HG02840 (cell line): Measurements from ENCODE around the gene COPB1.

Source experiments
- ATAC-seq: cut with Tn5 transposase; IDR thresholded peaks from one replicate; pipeline ENCODE4 v1.9.1; 2021; ENCODE audit warnings: mild to moderate bottlenecking, moderate library complexity, moderate number of reproducible peaks; ENCODE audit not compliant: unreplicated experiment, low FRiP score

Gene COPB1

DNA sequence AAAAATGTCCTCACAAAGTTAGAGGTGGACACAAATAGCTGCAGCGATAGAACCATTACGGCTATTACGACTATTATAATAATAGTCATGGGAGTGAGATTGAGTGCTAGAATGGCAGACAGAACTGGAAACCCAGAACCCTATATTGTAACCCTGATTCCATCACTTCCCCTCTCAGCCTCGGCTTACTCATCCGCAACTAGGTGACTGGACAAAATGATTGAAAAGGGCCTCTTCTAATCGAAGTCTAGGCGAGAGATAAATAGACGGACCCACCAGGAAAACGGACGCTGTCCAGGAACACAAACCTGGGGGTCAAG, 19.9 kb upstream of the COPB1 start:
- ATAC-seq = no peak

DNA sequence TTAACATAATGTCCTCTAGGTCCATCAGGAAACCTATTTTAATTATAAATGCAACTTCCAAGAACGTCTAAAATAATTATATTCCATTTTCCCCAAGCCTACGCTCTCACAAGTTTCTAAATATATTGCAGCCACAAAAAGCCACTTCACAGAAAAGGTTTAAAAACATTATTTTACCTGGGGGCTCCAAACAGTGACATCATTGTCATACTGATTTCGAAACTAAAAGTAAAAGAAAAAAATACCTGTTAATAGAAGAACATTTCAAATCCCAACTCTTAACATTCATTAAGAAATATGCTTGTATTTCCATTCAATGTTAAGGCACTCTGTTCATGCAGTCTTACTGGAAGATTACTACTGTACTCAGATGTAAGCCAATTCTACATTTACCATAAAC, 19.2 kb upstream of the COPB1 start:
- no peak for ATAC-seq

DNA sequence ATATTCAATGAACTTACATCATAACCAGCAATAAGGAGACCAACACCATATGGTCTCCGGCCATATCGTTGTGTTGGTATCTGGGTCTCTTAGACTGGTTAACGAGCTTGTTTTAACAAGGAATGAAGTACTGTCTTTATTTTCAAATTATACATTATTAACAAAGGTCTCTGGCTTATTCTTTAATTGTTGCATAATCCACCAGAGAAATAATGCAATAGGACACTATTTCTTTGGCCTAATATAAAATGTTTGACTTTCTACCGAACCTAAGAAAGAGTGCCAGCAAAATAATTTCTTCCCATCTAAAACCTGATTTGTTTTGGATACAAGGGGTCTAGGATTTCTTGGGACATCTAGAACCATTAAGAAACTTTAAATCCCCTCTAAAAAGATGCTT, 14.2 kb upstream of the COPB1 start:
- ATAC-seq = no peak

DNA sequence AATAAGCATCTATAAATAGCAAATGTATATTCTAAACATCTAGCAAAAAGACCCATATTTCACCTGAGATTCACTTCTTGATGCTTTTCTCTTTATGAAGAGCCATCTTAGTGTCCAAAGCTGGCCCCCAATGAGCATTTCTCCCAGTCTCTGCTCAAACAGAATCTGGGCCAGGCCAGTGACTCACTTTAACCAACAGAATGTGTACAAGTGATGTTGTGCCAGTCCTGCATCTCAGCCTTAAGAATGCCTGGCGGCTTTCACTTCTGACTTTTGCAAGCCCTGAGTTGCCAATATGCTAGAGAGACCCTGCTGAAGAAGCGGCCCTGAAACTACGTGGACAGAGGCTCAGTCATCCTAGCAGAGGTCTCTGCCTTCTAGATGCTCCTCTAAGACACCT, 6.9 kb upstream of the COPB1 start:
- ATAC-seq = no peak

DNA sequence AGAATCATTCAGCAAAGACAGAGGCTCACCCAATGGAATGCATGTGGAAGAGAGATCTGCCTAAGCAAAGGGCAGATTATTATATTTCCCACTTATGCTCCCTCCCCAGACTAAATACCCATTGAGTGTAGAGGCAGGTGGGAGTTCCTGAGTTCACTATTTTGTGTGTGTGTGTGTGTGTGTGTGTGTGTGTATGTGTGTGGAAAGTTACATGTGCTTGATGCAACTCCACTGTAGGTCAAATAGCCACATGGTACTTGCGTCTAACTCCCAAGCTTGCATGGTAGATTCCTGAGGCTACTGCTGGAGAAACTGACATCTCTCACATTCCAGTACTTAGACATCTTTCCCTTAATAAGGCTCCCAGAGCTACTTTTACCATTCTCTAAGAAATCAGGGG, 3.4 kb upstream of the COPB1 start:
- no peak for ATAC-seq

DNA sequence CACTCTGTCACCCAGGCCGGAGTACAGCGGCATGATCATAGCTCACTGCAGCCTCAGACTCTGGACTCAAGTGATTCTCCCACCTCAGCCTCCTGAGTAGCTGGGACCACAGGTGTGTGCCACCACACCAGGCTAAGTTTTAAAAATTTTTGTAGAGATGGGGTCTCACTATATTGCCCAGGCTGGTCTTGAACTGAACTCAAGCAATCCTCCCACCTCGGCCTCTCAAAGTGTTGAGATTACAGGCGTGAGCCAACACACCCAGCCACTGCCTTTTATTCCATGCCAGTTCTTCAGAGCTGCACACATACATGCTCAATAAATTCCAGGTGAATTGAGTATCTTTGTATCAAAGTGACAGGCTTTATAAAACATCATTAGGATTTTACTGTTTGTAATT, 2.4 kb upstream of the COPB1 start:
- ATAC-seq = no peak

DNA sequence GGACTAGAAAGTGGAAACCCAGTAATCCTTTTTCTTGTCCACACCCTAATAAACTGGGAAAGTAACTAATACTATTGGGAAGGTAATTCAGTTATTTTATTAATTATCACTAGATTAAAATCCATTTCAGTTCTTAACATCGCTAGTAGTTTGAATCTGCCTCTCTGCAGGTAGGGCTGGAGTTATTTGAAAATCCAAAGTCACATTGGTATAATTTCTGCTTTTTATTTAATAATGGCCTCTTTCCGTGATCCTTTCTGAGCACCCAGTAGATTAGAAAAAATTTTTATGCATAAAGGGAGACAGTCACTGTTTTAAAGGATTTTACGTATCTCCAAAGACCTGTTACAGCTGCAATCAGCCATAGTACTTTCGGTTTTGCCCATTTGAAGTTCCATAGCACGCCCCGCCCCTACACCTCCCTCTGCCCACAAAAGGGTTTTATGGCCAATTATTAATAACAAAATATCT, 605 bp upstream of the COPB1 start:
- ATAC-seq = peak; percentile 49

DNA sequence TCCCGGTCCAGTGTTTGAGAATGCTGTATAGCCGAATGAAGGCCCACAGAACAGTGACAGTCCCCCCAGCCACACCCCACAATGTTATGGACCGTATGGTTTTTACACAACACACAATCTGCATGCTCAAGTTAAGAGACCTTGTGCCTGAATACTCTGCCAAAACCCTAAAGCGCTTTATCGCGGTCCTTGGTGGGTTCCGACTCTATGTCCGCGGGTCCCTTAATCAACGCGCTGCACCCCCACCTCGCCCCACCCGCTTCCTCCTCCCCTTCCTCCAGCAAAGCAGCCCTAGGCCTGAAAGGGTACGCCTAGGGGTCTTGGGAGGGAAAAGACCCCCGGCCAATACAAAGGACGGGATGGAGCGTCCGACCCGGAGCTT, 442 bp downstream of the COPB1 start:
- ATAC-seq = peak; percentile 8

DNA sequence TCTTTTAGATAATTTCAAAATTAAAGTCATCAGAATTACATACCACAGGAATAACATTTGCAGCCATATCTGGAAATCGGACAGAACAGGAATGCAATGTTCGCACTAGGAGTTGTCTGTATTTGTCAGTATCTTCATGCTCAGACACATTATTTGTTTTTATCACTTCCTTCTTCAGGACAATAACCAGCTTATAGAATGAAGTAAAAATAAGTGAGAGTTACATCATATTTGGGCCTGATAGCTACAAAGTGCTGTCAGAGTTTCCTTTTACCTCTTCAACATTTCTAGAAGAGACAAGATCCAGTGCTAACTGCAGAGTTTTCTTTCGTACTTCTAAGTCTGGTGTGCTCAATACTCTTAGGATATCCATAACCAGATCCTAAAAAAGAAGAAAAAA, 18.9 kb downstream of the COPB1 start:
- no peak for ATAC-seq

DNA sequence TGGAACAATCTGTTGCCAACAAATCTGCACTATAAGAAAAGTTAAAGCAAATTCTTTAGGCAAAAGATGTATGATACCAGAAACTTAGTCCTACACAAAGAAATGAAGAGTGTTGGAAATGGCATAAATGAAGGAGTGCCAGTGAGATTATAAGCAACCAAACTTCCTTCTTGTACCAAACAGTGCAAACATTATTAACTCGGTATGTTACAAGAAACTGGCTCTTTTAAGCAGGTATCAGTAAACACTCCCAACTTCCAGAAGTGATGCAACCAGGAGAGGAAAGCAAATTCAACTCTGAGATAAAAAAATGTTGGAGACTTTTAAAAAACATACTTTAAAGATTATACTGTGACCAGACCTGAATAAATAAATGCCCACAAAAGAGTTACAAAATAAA, 28.5 kb downstream of the COPB1 start:
- no peak for ATAC-seq

DNA sequence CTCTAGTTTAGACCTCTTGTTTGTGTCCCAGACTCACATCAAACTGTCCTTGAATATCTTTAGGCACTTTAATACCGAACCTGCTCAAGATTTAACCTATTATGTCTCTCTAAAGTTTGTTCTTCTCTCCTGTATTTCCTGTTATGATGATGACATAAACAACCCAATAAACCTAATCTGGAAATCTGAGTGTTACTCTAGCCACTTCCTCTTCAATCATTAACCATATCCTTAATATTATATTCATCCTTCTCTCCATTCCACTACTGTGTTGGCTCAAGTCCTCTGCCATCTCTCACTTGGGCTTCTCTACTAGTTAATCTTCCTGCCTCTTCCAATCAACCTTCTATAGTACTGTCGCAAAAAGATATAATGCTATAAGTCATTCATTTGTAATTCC, 36.0 kb downstream of the COPB1 start:
- ATAC-seq = no peak

DNA sequence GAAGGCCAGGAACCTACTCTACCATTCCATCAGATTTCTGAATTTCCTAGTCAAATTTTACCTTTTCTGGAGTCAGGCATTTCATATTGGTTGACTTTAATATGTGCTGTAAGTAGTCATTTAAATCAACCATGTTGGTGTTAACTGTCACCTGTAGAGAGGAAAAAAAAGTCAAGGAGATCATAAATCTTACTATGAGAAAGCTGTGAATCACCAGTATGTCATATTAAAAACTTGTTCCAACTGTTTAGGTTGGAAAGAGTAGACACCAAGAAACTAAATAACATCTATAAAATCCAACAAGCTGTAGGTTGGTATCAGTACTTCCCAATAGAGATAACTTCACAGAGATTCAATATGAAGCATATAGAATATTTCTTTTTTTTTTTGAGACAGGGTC, 39.5 kb downstream of the COPB1 start:
- no peak for ATAC-seq

DNA sequence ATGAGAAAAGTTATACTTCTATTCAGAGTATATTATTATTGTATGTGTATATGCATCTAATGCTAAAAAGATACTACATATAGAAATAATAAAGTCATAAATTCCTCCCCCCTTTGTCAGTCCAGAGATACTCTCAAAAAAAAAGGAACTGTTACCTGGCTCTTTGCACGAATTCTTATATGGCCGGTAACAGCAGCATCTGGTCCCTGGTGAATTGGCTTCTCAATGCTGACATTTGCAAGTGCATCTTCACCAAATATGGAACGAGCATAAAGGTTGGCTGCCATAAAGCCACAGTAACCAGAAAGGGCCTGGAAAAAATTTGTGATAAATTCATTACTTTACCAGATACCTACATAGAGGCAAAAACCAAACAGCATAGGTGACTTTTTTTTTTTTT, 41.2 kb downstream of the COPB1 start:
- no peak for ATAC-seq

DNA sequence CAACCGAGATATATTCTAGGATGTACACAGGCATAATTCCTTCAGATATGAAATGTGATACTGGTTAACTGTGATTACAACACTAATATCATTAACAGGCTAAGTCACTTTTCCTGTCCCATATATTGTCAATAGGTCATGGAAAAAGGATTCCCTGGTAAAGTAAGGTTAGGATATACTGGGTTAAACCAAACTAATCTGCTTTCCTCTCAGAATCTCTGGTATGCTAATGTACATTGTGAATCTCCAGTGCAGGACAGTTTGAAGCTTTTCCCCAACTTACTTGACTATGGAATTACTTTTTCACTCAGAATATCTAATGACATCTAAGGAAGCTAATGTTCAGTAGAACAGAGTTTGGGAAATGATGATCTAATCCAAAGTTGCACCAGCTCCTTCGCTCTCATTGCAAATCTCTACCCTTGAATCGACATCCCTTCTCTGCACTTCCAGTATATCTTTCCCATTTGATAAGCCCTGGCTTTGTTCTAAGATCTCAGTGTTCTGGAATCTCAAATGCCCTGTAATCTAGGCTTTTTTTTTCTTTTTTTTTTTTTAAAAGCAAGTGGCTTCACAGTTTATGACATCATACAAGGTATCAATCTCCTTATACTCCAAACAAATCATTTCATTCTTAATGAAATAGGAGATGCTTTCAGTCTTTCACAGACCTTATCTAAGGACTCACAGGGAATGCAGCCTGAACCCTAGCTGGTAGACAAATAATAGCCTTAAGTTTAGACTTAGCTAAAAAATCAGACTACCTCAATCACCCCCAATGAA, 43.8 kb downstream of the COPB1 start:
- ATAC-seq = no peak

DNA sequence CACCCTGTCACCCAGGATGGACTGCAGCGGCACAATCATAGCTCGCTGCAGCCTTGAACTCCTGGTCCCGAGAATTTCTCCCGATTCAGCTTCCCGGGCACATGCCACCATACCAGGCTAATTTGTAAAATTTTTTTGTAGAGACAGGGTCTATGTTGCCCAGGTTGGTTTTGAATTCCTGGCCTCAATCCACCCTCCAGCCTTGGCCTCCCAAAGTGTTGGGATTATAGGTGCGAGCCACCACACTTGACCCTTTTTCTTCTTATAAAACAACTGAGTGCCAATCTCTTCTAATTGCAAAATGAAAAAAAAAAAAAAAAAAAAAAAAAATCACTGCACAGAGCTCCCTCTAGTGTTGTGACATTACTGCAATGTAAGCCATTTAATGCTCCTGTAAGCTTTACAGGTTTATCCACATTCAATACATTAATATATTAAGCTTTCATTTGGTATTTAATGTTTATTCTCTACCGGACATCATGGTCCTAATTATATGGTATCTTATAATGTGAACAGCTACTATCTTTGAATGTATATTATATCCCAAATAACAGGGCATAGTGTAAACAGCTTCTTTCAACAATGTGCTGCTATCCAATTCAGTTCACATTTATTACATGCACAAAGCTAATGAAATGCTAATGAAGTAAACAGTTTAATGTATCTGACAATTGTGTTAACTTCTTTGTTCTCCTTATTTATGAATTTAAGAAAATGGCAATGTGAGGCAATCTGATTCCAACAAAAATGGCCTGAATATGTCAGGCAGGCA, 44.6 kb downstream of the COPB1 start:
- ATAC-seq = no peak

DNA sequence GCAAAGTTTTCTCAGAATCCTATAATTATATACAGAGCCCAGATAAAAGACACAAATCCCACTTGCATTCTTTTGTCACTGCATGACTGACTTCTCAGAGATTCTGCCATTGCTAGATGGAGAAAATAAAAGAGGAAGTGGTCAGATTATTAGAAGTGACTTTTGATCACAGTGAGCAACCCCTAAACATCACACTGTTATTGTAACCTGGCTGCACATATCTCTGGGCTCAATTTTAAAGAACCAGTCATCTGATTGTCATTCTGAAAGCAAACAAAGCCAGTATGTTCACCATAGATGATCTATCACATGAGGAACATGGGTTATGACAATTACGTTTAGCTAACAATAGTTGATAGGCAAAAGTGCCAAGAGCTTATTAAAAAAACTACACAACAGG, 47.8 kb downstream of the COPB1 start:
- ATAC-seq = no peak

DNA sequence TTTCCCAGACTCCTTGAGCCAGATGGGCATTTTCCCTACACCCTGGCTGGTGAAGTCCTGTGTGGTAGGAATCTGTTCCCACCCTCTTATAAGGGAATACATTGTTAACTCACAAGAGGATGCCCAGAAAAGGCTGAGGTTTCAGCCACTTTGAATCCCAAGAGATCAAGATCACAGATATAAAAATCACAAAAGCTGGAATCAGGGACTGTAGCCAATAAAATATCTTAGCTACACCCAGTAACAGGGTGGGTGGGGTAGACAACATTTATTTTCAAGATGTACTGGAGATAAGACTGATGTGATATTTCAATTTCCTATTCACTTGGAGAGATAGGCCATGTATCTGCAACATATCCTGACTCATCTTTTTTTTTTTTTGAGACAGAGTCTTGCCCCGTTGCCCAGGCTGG, 50.3 kb downstream of the COPB1 start:
- ATAC-seq = no peak

DNA sequence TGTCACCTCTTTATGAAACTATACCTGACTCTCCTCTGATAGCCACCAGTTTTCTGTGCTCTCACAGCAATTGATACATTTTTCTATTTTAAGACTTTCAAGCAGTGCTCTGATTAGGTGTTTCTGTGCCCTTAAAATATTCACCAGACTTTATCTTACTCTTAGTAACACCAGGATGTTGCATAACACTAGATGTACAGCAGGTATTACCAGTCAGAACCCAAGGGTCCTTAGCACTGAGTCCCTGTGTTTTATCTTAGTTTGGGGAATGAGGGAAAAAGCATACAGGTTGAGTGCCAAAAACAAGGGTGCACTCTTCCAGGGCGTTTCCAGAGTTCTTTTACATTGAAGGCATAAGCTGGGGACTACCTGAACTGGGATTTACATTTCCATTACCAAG, 51.4 kb downstream of the COPB1 start:
- ATAC-seq = no peak

DNA sequence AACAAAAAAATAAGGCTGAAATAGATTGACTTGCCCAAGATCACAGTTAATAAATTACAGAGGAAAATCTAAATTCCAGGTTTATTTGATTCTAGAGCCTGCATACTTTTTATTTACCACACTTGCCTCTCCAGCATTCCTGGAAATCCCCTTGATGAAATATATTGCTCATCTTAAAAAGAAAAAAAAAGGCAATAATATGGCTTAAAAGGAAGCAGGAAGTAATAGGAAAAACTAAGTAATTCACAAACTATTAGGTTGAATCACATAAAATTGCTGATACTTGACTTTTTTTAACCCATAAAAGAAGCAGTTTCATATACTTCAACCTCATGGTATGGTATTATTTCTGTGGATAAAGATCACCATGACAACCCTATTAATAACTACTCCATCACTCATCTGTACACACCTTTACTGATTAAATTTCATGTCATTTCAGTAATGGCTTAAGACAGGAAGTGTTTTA, 52.9 kb downstream of the COPB1 start:
- no peak for ATAC-seq

DNA sequence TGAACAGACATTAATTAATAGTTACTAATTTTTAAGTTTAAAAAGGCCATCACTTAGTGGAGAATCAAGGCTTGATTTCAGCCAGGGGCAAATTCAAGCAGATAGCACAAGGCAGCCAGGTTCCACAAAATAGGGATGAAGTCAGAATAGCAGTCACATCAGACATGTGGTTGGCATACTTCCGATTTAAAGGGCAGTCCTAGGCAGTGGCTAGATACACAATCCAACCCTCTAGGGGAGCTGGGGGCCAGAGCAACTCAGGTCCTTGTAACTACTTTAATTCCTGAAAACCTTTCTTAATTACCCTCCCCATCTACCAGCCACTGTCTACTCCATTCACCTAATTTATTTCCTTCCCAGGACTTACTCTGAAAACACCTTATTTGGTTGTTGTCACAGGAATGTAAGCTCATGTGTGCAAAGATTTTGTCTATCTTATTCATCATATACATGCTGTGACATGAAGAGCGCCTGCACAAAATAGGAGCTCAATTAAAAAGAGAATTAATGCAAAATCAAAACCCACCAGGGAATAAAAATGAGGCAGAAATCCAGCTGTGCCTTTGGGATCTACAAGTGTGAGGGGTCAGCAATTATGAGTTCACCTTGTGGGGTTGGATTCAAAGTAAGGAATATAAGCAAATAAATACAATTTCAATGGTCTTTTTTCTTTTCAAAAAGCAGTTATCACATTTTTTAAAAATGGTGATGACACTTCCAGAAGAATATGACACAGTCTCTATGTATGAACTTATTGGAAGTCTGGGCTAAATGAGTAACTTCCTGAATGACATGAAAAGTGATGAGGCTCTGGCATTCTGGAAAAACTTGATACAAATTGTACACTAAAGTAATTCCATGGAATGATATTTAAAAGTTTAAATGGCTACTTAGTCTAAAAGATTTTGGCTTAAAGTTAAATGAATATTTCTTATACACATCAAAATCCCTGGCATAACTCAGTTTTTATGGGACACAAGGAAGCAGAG, 53.8 kb downstream of the COPB1 start:
- no peak for ATAC-seq
